Activated gamma-delta T cell (primary cell): ENCODE measurements around the gene MAP1LC3A.
"Not testable (repeated sequence)": the region's sequence is repeated elsewhere in the genome, so short reads cannot be mapped to it uniquely, and the experiment has no call there.

Experiments used
- DNase-seq: peaks from one replicate; lab custom pipeline; 2025; lab: John Stamatoyannopoulos, UW
- total RNA-seq, 2 donors: gene quantifications; one replicate each; lab custom pipeline; 2026; lab: John Stamatoyannopoulos, UW

The MAP1LC3A gene
- 2.5 to 4.1 reads per million in 2 donors for total RNA-seq

- peak; percentile 98 for DNase-seq
Observed at GRCh38 chr20:34558320-34559218, at the start of gene MAP1LC3A. Gene MAP1LC3A, plus strand, starts transcription at chr20:34558718. Its CDS starts 151 bp downstream, at chr20:34558869.

- no peak for DNase-seq
Observed at GRCh38 chr20:34510575-34510974, 47.9 kb upstream of the MAP1LC3A start.

GRCh38 chr20:34511891-34512265 lies 46.6 kb upstream of the MAP1LC3A start:
- DNase-seq = no peak

GRCh38 chr20:34512266-34512954 lies 46.1 kb upstream of the MAP1LC3A start:
- no peak for DNase-seq

- no peak for DNase-seq
Observed at GRCh38 chr20:34512955-34513419, 45.5 kb upstream of the MAP1LC3A start.

GRCh38 chr20:34514034-34514433 lies 44.5 kb upstream of the MAP1LC3A start:
- not testable (repeated sequence) for DNase-seq

GRCh38 chr20:34514897-34515483 lies 43.5 kb upstream of the MAP1LC3A start:
- no peak for DNase-seq

- DNase-seq = peak; percentile 32
Observed at GRCh38 chr20:34515484-34516246, 42.9 kb upstream of the MAP1LC3A start.

- peak; percentile 55 for DNase-seq
Observed at GRCh38 chr20:34516247-34517113, 42.0 kb upstream of the MAP1LC3A start, which contains the start of gene DYNLRB1. Gene DYNLRB1, plus strand, starts transcription at chr20:34516422. Its CDS starts 37 bp downstream, at chr20:34516459.

- DNase-seq = no peak
Observed at GRCh38 chr20:34517114-34517505, 41.4 kb upstream of the MAP1LC3A start.

- DNase-seq = not testable (repeated sequence)
Observed at GRCh38 chr20:34518863-34519262, 39.7 kb upstream of the MAP1LC3A start.

- not testable (repeated sequence) for DNase-seq
Observed at GRCh38 chr20:34519841-34520240, 38.7 kb upstream of the MAP1LC3A start.

GRCh38 chr20:34522969-34523871 lies 35.3 kb upstream of the MAP1LC3A start:
- no peak for DNase-seq

GRCh38 chr20:34524426-34524825 lies 34.1 kb upstream of the MAP1LC3A start:
- DNase-seq = no peak

- no peak for DNase-seq
Observed at GRCh38 chr20:34525342-34525708, 33.2 kb upstream of the MAP1LC3A start.

GRCh38 chr20:34525709-34526416 lies 32.7 kb upstream of the MAP1LC3A start:
- no peak for DNase-seq

GRCh38 chr20:34526466-34526865 lies 32.1 kb upstream of the MAP1LC3A start:
- no peak for DNase-seq

GRCh38 chr20:34527016-34527415 lies 31.5 kb upstream of the MAP1LC3A start:
- DNase-seq = no peak

GRCh38 chr20:34528921-34529297 lies 29.6 kb upstream of the MAP1LC3A start:
- DNase-seq = no peak
